Nephron progenitor cell (in vitro differentiated cells): Measurements from ENCODE around the gene TMPRSS3.

Experiments
- DNase-seq: peaks from one replicate; pipeline ENCODE4 v3.0.0; 2021
- H3K27ac Mint-ChIP-seq: 2 replicates; pipeline ENCODE4 v1.8.0; 2021; ENCODE audit warnings: mild to moderate bottlenecking, moderate library complexity, mixed read lengths
- H3K27me3 Mint-ChIP-seq: 2 replicates; pipeline ENCODE4 v1.8.0; 2021; ENCODE audit warnings: mild to moderate bottlenecking, low read depth, mixed read lengths; ENCODE audit not compliant: poor library complexity
- H3K36me3 Mint-ChIP-seq: 2 replicates; pipeline ENCODE4 v1.8.0; 2021; ENCODE audit warnings: low read depth, mixed read lengths
- H3K4me1 Mint-ChIP-seq: 2 replicates; pipeline ENCODE4 v1.8.0; 2021; ENCODE audit warnings: mixed read lengths
- H3K4me3 Mint-ChIP-seq: 2 replicates; pipeline ENCODE4 v1.8.0; 2021; ENCODE audit warnings: mild to moderate bottlenecking, moderate library complexity, mixed read lengths
- H3K9me3 Mint-ChIP-seq: 2 replicates; pipeline ENCODE4 v1.8.0; 2021; ENCODE audit warnings: mild to moderate bottlenecking, moderate library complexity, mixed read lengths
- CTCF ChIP-seq: fragments of 200-600 bp; sonication (generic); IDR thresholded peaks from 2 replicates; pipeline ENCODE4 v1.5.0; 2021; ENCODE audit warnings: antibody characterized with exemption

The TMPRSS3 gene

GRCh38 chr21:42384989-42385388 is 10.9 kb downstream of the TMPRSS3 start:
- H3K36me3 Mint-ChIP-seq = no peaks in the 10 kb centered on the region
- peaks cover 44% of the 10 kb centered on the region for H3K4me1 Mint-ChIP-seq
- H3K4me3 Mint-ChIP-seq = no peak overlapping the region
- DNase-seq = no peak
- TF ChIP-seq CTCF = no peak
- H3K27me3 Mint-ChIP-seq = peaks cover 44% of the 10 kb centered on the region
- H3K9me3 Mint-ChIP-seq = peaks cover 40% of the 10 kb centered on the region
- no peak overlapping the region for H3K27ac Mint-ChIP-seq

GRCh38 chr21:42384156-42384945 is 11.5 kb downstream of the TMPRSS3 start:
- DNase-seq = no peak
- Mint-ChIP-seq H3K4me1 (peaks cover 39% of the 10 kb centered on the region), H3K27ac (no peak overlapping the region)

GRCh38 chr21:42383331-42383730 is 12.5 kb downstream of the TMPRSS3 start:
- peaks cover 30% of the 10 kb centered on the region for H3K4me1 Mint-ChIP-seq
- peaks cover 40% of the 10 kb centered on the region for H3K27me3 Mint-ChIP-seq
- peaks cover 30% of the 10 kb centered on the region for H3K9me3 Mint-ChIP-seq
- H3K36me3 Mint-ChIP-seq = no peaks in the 10 kb centered on the region
- no peak for TF ChIP-seq CTCF
- H3K4me3 Mint-ChIP-seq = no peak overlapping the region
- H3K27ac Mint-ChIP-seq = no peak overlapping the region
- DNase-seq = no peak

More at GRCh38 chr21:42384156-42384945, 11.5 kb downstream of the TMPRSS3 start:
- Mint-ChIP-seq H3K4me3 (no peak overlapping the region), H3K9me3 (peaks cover 37% of the 10 kb centered on the region), H3K27me3 (peaks cover 38% of the 10 kb centered on the region), H3K36me3 (no peaks in the 10 kb centered on the region)
- TF ChIP-seq CTCF = no peak

- Mint-ChIP-seq H3K27ac (no peak overlapping the region), H3K36me3 (no peaks in the 10 kb centered on the region), H3K27me3 (peaks cover 40% of the 10 kb centered on the region), H3K4me1 (peaks cover 26% of the 10 kb centered on the region), H3K4me3 (no peak overlapping the region), H3K9me3 (peaks cover 28% of the 10 kb centered on the region)
- no peak for DNase-seq
- no peak for TF ChIP-seq CTCF
These were observed 12.9 kb downstream of the TMPRSS3 start for GRCh38 chr21:42382915-42383314.

GRCh38 chr21:42381347-42381984 is 14.4 kb downstream of the TMPRSS3 start:
- Mint-ChIP-seq H3K36me3 (no peaks in the 10 kb centered on the region), H3K27ac (no peak overlapping the region), H3K27me3 (peaks cover 37% of the 10 kb centered on the region), H3K4me3 (no peak overlapping the region), H3K4me1 (peaks cover 14% of the 10 kb centered on the region), H3K9me3 (peaks cover 15% of the 10 kb centered on the region)
- TF ChIP-seq CTCF = peak; percentile 47
- DNase-seq = no peak
